ENCODE measurements around the gene ZXDB. TPM values are rescaled to one million over a fixed set of nuclear protein-coding genes. Genes with fewer than 3 reads are reported as not detected.
A peak's percentile ranks its signal among the peaks of the same experiment; 100 is the strongest.
"Not testable (repeated sequence)": the region's sequence is repeated elsewhere in the genome, so short reads cannot be mapped to it uniquely, and the experiment has no call there.

The ZXDB gene
- total and polyA plus RNA-seq, 2 donors (not counting 3 experiments of a cell fraction or from before 2014, with no cell fraction given): 6.3 to 8.4 TPM

- Histone ChIP-seq H3K79me2 (ENCODE audit: control insufficient read depth, insufficient read depth, low read length) (peaks cover 1% of the 10 kb centered on the region), H3K9me3 (replicated peaks; ENCODE audit: control insufficient read depth, insufficient read depth, low read length) (no peaks in the 10 kb centered on the region), H3K27me3 (ENCODE audit: control insufficient read depth in 2 of 2, insufficient read depth in 2 of 2, low read length in 2 of 2) (no peaks in the 10 kb centered on the region), H3K9me1 (replicated peaks; ENCODE audit: control insufficient read depth, extremely low read depth, insufficient read depth, low read length) (no peaks in the 10 kb centered on the region), H3K27ac (ENCODE audit: insufficient read depth, low read depth, low read length) (no peak overlapping the region), H3K36me3 (ENCODE audit: control insufficient read depth in 2 of 2, extremely low read depth in 1 of 2, insufficient read depth in 2 of 2, low read length in 2 of 2) (no peaks in the 10 kb centered on the region), H3K4me3 (replicated peaks in 1 of 3; ENCODE audit: insufficient read depth in 1 of 3, low read depth in 1 of 3, low read length in 3 of 3) (no peak overlapping the region), H3K4me2 (ENCODE audit: insufficient read depth, low read length) (no peak overlapping the region), H4K20me1 (replicated peaks; ENCODE audit: control insufficient read depth, extremely low read depth, insufficient read depth, low read length) (no peaks in the 10 kb centered on the region), H2AFZ (ENCODE audit: low read depth, low read length) (no peak overlapping the region), H3K9ac (replicated peaks; ENCODE audit: extremely low read depth, insufficient read depth, low read length) (no peak overlapping the region), H3K4me1 (ENCODE audit: control insufficient read depth, extremely low read depth, insufficient read depth, low read length) (peaks cover 6% of the 10 kb centered on the region)
- POLR2A ChIA-PET: no interaction called here
- dilution Hi-C loops (cut with MboI; ENCODE audit: extremely low pct_ligation_motif_present, low sequenced_read_pairs): no loop called here
- BruUV-seq (replicated peaks): no TSS peak
- intact Hi-C loops (cut with micrococcal nuclease): no loop called here
- FAIRE-seq (no peak), DNase-seq (ENCODE audit: low read depth, low spot score) (no peak)
- no peak for TF ChIP-seq POLR2A (IDR thresholded peaks at IDR 0.05; ENCODE audit: low read depth, low read length)
- TF ChIP-seq, protein P1, sequence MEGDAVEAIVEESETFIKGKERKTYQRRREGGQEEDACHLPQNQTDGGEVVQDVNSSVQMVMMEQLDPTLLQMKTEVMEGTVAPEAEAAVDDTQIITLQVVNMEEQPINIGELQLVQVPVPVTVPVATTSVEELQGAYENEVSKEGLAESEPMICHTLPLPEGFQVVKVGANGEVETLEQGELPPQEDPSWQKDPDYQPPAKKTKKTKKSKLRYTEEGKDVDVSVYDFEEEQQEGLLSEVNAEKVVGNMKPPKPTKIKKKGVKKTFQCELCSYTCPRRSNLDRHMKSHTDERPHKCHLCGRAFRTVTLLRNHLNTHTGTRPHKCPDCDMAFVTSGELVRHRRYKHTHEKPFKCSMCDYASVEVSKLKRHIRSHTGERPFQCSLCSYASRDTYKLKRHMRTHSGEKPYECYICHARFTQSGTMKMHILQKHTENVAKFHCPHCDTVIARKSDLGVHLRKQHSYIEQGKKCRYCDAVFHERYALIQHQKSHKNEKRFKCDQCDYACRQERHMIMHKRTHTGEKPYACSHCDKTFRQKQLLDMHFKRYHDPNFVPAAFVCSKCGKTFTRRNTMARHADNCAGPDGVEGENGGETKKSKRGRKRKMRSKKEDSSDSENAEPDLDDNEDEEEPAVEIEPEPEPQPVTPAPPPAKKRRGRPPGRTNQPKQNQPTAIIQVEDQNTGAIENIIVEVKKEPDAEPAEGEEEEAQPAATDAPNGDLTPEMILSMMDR (IDR thresholded peaks at IDR 0.05; ENCODE audit: extremely low read depth in 1 of 2, insufficient read depth in 1 of 2, low read depth in 1 of 2, low read length in 2 of 2): no peak
- TF ChIP-seq MAX (IDR thresholded peaks at IDR 0.05; ENCODE audit: insufficient read depth, insufficient read length): no peak
- no peak for TF ChIP-seq FOS (IDR thresholded peaks at IDR 0.05; ENCODE audit: borderline replicate concordance, insufficient read depth, low read length)
- TF ChIP-seq GATA2 (IDR thresholded peaks at IDR 0.05; ENCODE audit: insufficient read depth, insufficient read length, low read depth, low read length): no peak
- TF ChIP-seq JUN (IDR thresholded peaks at IDR 0.05; ENCODE audit: borderline replicate concordance, insufficient read depth, insufficient read length, low read depth): no peak
- CTCF ChIA-PET: no interaction called here
Measured at GRCh38 chrX:57587607-57588006, 4.2 kb upstream of the ZXDB start.

GRCh38 chrX:57592160-57592893 is 516 bp downstream of the ZXDB start:
- FAIRE-seq (peak; percentile 75), DNase-seq (ENCODE audit: low read depth, low spot score) (peak; percentile 46)
- H3K27me3 ChIP-seq (ENCODE audit: control insufficient read depth in 2 of 2, insufficient read depth in 2 of 2, low read length in 2 of 2); H3K9me1 ChIP-seq (replicated peaks; ENCODE audit: control insufficient read depth, extremely low read depth, insufficient read depth, low read length); H3K36me3 ChIP-seq (ENCODE audit: control insufficient read depth in 2 of 2, extremely low read depth in 1 of 2, insufficient read depth in 2 of 2, low read length in 2 of 2); H2AFZ ChIP-seq (ENCODE audit: low read depth, low read length); H4K20me1 ChIP-seq (replicated peaks; ENCODE audit: control insufficient read depth, extremely low read depth, insufficient read depth, low read length); BruUV-seq (replicated peaks); POLR2A ChIA-PET; H3K9me3 ChIP-seq (replicated peaks; ENCODE audit: control insufficient read depth, insufficient read depth, low read length); dilution Hi-C loops (cut with MboI; ENCODE audit: extremely low pct_ligation_motif_present, low sequenced_read_pairs): not testable (repeated sequence)
- Histone ChIP-seq H3K4me3 (replicated peaks in 1 of 3; ENCODE audit: insufficient read depth in 1 of 3, low read depth in 1 of 3, low read length in 3 of 3) (peak overlapping the region; percentile 35 to 53 (median 48)), H3K79me2 (ENCODE audit: control insufficient read depth, insufficient read depth, low read length) (peaks cover 32% of the 10 kb centered on the region), H3K4me1 (ENCODE audit: control insufficient read depth, extremely low read depth, insufficient read depth, low read length) (peaks cover 23% of the 10 kb centered on the region), H3K9ac (replicated peaks; ENCODE audit: extremely low read depth, insufficient read depth, low read length) (peak overlapping the region; percentile 71), H3K4me2 (ENCODE audit: insufficient read depth, low read length) (peak overlapping the region; percentile 31), H3K27ac (ENCODE audit: insufficient read depth, low read depth, low read length) (peak overlapping the region; percentile 55)
- intact Hi-C loops (cut with micrococcal nuclease): loop anchor here (10.0 kb wide), 1 partner anchor 598 kb away; the partner anchor contains the start of gene SPIN3
- CTCF ChIA-PET: interaction anchor here (1.1 kb wide), 1 partner anchor 315 kb away, joined by 3 read pairs; no protein-coding TSS in a partner anchor
